Suprapubic skin (tissue), 4 donors: Measurements from ENCODE around the gene CCDC3.

Source experiments
- POLR2A ChIP-seq, 2 donors: fragments of 450-650 bp; IDR thresholded peaks; one replicate each; pipeline ENCODE4 v1.6.1; 2017; ENCODE audit warnings: antibody characterized with exemption in 2 of 2, mild to moderate bottlenecking in 2 of 2, moderate library complexity in 2 of 2
- POLR2AphosphoS5 ChIP-seq, 3 donors: sonication (generic); formaldehyde crosslinking; IDR thresholded peaks; one replicate each; pipeline ENCODE4 v1.6.1; 2017; ENCODE audit warnings: antibody characterized with exemption in 3 of 3

DNA sequence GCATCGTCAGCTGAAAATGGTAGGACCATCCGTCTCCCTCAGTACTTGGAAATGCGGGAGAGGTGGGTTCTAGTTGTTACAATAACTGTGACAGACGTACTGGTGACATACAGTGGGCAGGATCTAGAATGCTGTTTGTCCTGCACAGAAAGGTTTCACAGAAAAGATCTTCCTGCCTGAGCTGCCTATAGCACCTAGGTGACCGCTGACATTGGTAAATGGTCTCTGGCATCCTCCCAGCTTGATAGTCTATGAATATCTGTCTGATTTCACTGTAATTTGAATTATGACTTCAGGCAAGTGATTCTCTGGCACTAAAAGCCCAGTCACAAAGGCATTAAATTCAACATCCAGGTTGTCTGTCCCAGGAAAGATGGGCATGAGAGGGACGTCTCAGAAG is 38.2 kb upstream of the CCDC3 start:
- TF ChIP-seq POLR2AphosphoS5 (IDR thresholded peaks at IDR 0.05) (no peak), POLR2A (IDR thresholded peaks at IDR 0.05) (no peak)
